ENCODE data around the gene FCGR3B. TPM values are rescaled to one million over a fixed set of nuclear protein-coding genes. Genes with fewer than 3 reads are reported as not detected.
"Not testable (repeated sequence)": the region's sequence is repeated elsewhere in the genome, so short reads cannot be mapped to it uniquely, and the experiment has no call there.

Gene FCGR3B
- total RNA-seq, 4 donors from 2014 or later, result 0.83 to 1.1 (median 1.0) TPM; not detected in 1

DNA sequence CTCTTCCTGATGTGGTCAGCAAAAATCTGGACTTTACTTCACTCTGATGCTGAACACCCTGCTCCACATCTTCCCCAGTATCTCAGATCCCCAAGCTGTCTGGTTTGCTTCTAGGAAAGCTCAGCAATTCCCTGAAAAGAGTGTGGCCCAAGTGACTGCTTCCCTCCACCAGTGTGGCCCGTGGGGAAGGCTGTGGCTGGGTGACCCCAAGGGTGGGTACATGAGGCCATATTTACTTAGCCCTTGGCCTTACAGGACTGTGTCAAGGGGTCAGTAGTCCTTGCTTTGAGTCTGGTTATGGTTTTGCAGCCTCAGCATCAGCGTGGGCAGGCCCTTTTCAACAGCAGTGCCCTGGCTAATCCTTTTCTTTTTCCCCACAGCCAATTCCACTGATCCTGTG is 35.8 kb downstream of the FCGR3B start:
- H3K27ac ChIP-seq, result peak overlapping the region in 1 of 3 donors; percentile 28
- H3K27me3 ChIP-seq; intact Hi-C loops (cut with DNase I); H3K4me3 ChIP-seq (replicated peaks in 1 of 3); H3K4me1 ChIP-seq; H3K9me3 ChIP-seq; DNase-seq; H3K36me3 ChIP-seq: not testable (repeated sequence)
- WGBS, 2 donors, result 60 to 75% methylated on average over 1 to 2 of the region's 2 CpGs

DNA sequence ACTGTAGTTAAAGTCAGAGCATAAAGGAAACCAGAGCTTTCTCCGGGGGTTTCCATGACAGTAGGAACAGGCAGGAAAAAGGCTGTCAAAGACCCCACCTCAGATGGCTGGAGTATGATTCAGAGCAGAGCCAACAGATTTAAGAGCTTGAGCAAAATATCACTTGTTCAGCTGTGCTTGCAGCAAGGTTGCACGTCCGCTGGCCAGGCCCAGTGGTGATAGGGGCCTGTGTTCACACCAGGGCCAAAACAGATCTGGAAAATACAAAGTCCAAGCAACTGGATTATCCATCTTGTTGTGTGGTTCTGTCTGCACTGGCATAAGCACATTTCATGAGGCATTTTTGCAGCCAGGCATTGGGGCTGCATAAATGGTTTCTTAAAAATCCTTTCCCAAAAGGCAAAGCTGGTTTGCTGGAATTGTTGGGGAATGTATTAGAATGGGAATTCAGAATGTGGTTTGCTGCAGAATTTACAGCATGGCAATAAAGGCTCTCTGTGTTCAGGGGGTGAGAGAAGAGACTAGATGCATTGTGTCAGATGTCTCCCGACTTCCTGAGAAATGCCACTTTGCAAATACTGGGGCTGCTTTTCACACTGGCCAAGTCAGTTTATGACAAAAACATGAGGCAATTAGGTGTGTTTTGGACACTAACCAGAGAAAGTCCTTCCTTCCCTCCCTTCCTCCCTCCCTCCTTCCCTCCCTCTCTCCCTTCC is 36.5 kb downstream of the FCGR3B start:
- H3K4me1 ChIP-seq; DNase-seq; intact Hi-C loops (cut with DNase I); H3K4me3 ChIP-seq (replicated peaks in 1 of 3); H3K9me3 ChIP-seq; H3K27ac ChIP-seq; H3K27me3 ChIP-seq; H3K36me3 ChIP-seq: not testable (repeated sequence)
- WGBS, 2 donors, result 65 to 84% methylated on average over 2 of the region's 4 CpGs

DNA sequence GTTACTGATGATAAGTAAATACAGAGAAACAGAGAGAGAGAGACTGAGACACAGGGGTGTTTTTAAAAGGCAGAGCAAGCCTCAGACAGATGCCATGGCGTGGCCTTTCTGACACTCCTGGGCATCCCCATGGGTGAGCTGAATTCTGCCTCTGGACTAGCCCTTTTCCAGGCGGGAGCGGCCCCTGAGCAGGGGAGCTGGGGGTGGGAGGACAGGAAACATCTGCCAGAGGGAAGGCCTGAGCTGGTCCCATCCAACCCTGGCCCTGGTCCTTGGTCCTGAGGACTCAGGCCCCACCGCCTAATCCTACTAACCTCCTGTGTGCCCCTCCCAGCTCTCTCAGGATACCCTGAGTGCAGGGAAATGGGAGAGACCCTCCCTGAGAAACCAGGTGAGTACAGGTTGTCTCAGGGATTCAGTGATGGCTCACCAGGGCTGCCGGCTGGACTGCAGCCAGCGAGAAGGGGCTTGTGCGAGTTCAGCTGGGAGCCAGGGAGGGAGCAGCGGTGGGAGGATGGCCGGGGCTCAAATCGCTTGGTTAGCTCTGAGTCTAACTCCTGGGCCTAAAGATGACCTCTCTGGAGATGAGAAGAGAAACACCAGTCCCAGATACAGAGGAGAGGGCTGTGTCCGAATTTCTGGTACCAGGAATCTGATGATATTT is 37.8 kb downstream of the FCGR3B start:
- intact Hi-C loops (cut with DNase I); H3K9me3 ChIP-seq: not testable (repeated sequence)
- 76 to 89% methylated on average over 1 to 11 of the region's 11 CpGs for WGBS, 2 donors

DNA sequence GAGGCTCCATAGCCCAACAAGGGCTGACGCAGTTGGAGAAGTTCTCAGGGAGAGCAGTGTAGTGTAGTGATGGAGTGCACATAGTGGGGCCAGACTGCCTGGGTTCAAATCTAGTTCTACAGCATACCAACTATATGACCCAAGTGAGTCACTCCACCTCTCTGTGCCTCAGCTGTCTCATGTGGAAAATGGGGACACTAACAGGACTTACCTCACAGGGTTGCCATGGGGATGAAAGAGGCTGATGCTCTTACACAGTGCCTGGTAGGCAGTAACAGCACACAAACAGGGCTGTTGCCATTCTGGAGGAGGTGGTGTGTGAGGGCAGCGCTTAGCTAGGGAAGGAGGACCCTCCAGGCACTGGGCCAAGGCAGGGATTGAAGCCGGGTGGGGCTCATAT is 38.4 kb downstream of the FCGR3B start:
- H3K4me3 ChIP-seq (replicated peaks in 1 of 3); H3K27me3 ChIP-seq; H3K27ac ChIP-seq; H3K9me3 ChIP-seq; DNase-seq; intact Hi-C loops (cut with DNase I); H3K4me1 ChIP-seq; H3K36me3 ChIP-seq: not testable (repeated sequence)
- WGBS, 2 donors, result 85 to 90% methylated on average over 2 of the region's 3 CpGs

More for the DNA sequence above, 37.8 kb downstream of the FCGR3B start:
- not testable (repeated sequence) for H3K4me3 ChIP-seq (replicated peaks in 1 of 3); H3K27ac ChIP-seq; H3K36me3 ChIP-seq; H3K4me1 ChIP-seq; DNase-seq; H3K27me3 ChIP-seq

DNA sequence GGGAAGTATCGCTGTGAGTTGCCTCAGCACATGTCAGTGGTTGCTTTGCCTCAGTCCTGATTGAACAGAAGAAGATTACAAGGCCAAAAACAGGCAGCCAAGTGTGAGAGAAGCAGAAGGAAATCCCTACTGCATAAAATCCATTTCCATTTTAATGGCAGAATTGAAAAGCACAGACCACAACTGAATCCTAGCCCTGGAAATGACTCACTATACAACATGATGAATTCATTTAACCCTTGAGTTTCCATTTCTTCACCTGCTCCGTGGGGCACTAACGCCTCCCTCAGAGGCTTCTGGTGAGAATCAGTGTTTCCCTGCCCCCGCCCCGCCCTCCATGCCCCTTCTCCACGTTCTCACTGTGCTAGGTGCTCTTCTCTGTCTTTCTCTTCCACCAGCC is 41.1 kb downstream of the FCGR3B start:
- DNase-seq; H3K4me1 ChIP-seq; H3K27me3 ChIP-seq; H3K4me3 ChIP-seq (replicated peaks in 1 of 3); H3K36me3 ChIP-seq; H3K27ac ChIP-seq; H3K9me3 ChIP-seq; intact Hi-C loops (cut with DNase I): not testable (repeated sequence)
- WGBS, 2 donors, result 88% methylated on average over 2 of the region's 6 CpGs; no CpG with 5 or more reads in 1 of the 2 donors

DNA sequence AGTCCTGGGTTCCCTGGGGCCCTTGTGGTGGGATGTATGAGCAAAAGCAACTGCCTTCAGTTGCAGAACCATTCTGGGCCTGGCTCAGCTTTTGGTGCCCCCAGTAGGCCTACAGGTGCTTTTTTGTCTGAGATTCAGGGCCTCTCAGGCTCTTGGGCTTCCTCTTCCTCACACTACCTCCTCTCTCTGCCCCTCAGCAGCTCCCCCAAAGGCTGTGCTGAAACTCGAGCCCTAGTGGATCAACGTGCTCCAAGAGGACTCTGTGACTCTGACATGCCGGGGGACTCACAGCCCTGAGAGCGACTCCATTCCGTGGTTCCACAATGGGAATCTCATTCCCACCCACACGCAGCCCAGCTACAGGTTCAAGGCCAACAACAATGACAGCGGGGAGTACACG is 41.6 kb downstream of the FCGR3B start:
- H3K27ac ChIP-seq; H3K36me3 ChIP-seq; H3K27me3 ChIP-seq; H3K9me3 ChIP-seq; intact Hi-C loops (cut with DNase I); H3K4me1 ChIP-seq; H3K4me3 ChIP-seq (replicated peaks in 1 of 3); DNase-seq: not testable (repeated sequence)
- 73% methylated on average over 8 of the region's 8 CpGs; no CpG with 5 or more reads in 1 of the 2 donors for WGBS, 2 donors

DNA sequence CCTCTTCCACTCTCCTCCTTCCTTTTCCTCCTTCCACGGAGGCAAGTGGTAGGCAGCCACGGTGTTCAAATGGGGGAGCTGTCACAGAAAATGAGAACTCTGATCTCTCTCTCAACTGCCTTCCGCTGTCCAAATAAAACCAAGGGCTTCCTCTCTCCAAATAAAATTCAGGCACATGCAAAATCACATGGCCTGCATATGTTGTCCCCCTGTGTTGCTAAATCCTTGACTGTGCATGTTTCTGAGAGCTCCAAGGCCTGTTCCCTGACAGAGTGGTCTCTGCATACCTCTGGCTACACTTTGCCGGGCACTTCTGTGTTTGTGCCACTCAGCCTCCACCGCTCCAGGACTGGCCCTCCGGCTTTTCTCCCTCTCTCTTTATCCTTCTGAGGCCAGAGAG is 42.4 kb downstream of the FCGR3B start:
- H3K4me3 ChIP-seq (replicated peaks in 1 of 3); H3K9me3 ChIP-seq; H3K36me3 ChIP-seq; DNase-seq; H3K27me3 ChIP-seq; H3K4me1 ChIP-seq; intact Hi-C loops (cut with DNase I); H3K27ac ChIP-seq: not testable (repeated sequence)
- WGBS, 2 donors, result no CpG with 5 or more reads among the region's 6 CpGs

DNA sequence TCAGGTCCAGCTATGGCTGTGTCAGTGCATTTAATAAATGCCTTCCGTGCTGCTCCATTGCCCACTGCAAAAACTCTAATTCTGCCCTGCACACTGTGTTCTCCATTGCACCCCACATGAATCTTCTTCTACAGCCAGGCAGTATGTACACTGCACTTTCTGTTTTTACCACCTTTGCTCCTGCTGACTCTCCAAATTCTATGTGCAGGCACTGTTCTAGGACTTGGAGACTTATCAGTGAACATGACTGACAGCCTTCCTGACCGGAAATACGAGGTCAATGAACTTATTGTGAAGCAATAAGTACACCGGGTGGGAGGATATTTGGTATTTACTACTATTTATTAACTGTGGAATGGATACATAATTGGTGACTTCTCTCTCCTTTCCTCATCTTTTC is 48.1 kb downstream of the FCGR3B start:
- intact Hi-C loops (cut with DNase I); H3K4me3 ChIP-seq (replicated peaks in 1 of 3); DNase-seq; H3K4me1 ChIP-seq; H3K27me3 ChIP-seq; H3K27ac ChIP-seq; H3K9me3 ChIP-seq; H3K36me3 ChIP-seq: not testable (repeated sequence)
- no CpG with 5 or more reads among the region's 4 CpGs for whole genome bisulfite sequencing, 2 donors

DNA sequence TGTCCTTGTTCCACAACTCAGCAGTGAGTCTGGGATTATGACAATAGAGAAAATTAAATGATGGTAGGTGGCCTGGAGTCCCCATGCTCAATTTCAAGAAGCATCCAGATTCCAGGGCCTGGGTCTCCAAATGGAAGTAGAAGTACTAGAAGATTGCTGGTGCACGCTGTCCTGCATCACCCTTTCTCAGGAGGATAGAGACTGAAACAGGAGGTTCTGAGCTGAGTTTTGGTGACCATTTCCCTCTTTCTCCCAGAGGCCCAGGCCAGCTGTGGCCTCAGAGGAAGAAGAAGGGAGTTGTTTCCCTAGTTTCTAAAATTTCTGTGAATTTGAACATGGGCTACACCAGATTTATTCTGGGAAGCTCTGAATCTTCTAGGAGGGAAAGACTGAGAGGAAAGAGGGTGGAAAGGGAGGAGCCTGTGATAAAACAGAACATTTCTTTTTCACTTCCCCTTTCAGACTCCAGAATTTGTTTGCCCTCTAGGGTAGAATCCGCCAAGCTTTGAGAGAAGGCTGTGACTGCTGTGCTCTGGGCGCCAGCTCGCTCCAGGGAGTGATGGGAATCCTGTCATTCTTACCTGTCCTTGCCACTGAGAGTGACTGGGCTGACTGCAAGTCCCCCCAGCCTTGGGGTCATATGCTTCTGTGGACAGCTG is 50.0 kb downstream of the FCGR3B start:
- H3K4me1 ChIP-seq; intact Hi-C loops (cut with DNase I); H3K4me3 ChIP-seq (replicated peaks in 1 of 3); H3K27me3 ChIP-seq; H3K27ac ChIP-seq; H3K36me3 ChIP-seq; DNase-seq; H3K9me3 ChIP-seq: not testable (repeated sequence)
- no CpG with 5 or more reads among the region's 4 CpGs for WGBS, 2 donors

DNA sequence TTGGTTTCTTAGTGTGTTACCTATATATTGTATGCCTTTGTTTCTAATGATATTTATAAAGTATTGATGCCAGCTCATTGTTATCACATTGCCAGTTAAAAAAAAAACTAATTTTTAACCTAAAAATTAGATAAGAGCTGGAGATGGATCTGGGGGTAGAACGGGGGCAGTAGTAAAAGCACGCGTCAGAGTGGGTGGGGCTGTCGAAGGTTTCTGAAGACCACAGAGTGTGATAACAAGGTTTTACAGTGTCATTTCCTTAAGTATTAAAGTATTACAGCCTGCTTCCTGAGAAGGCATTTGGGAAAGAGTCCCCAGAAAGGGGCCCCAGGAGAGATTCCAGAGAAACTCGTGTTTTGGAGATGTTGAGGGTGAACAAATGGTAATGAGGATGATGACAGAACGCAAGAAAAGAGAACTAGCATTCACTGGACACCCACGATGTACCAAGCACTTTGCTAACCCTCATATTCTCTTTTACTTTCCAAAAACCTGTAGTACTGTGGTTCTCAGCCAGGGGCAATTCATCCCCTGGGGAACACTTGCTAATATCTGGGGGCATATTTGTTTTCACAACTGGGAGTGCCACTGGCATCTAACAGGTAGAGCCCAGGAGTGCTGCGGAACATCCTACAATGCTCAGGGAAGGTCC is 51.0 kb downstream of the FCGR3B start:
- H3K36me3 ChIP-seq; H3K27ac ChIP-seq; H3K9me3 ChIP-seq; DNase-seq; H3K27me3 ChIP-seq; intact Hi-C loops (cut with DNase I); H3K4me1 ChIP-seq; H3K4me3 ChIP-seq (replicated peaks in 1 of 3): not testable (repeated sequence)
- no CpG with 5 or more reads among the region's 8 CpGs for WGBS, 2 donors

DNA sequence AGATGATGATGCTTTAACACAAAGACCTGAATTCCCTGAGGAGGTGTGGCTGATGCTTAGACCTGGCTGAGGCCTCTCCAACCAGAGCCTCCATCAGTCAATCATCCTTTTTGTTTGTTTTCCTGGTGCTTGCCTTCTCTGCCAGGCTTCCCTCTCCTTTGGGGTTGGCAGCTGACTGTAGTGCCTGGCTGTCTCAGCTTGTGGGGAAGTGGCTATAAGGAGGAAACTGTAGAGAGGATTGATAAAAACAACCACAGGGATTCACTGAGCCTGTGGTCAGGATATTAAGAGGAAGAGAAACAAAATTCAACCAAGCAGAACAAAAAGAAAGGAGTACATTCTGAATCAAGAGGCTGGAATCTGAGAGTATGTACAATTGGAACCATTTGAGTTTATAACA is 54.3 kb downstream of the FCGR3B start:
- H3K4me3 ChIP-seq (replicated peaks in 1 of 3); intact Hi-C loops (cut with DNase I): not testable (repeated sequence)

More for the DNA sequence above, 54.3 kb downstream of the FCGR3B start:
- not testable (repeated sequence) for H3K9me3 ChIP-seq, H3K27ac ChIP-seq, DNase-seq, H3K36me3 ChIP-seq, H3K27me3 ChIP-seq, H3K4me1 ChIP-seq

All from thyroid gland (tissue), 4 donors.